ENCODE results near the gene SKOR1.

Gene SKOR1

GRCh38 chr15:67819636-67820035 lies 5.7 kb upstream of the SKOR1 start:
- FAIRE-seq = no peak

- no peak for FAIRE-seq
These were observed 5.0 kb upstream of the SKOR1 start for GRCh38 chr15:67820122-67820991.

- no peak for FAIRE-seq
These were observed 4.1 kb upstream of the SKOR1 start for GRCh38 chr15:67820992-67821783.

GRCh38 chr15:67821784-67822440 lies 3.4 kb upstream of the SKOR1 start:
- no peak for FAIRE-seq

GRCh38 chr15:67822537-67823313 lies 2.6 kb upstream of the SKOR1 start:
- FAIRE-seq = no peak

GRCh38 chr15:67823314-67824196 lies 1.8 kb upstream of the SKOR1 start:
- no peak for FAIRE-seq

- no peak for FAIRE-seq
These were observed 926 bp upstream of the SKOR1 start for GRCh38 chr15:67824197-67824968.

- no peak for FAIRE-seq
These were observed 790 bp downstream of the SKOR1 start for GRCh38 chr15:67825881-67826716.

GRCh38 chr15:67826717-67827561 lies 1.6 kb downstream of the SKOR1 start:
- no peak for FAIRE-seq

GRCh38 chr15:67827562-67828277 lies 2.4 kb downstream of the SKOR1 start:
- FAIRE-seq = no peak

- no peak for FAIRE-seq
These were observed 3.1 kb downstream of the SKOR1 start for GRCh38 chr15:67828278-67828968.

GRCh38 chr15:67828969-67829646 lies 3.8 kb downstream of the SKOR1 start:
- no peak for FAIRE-seq

- no peak for FAIRE-seq
These were observed 4.6 kb downstream of the SKOR1 start for GRCh38 chr15:67829647-67830504.

- no peak for FAIRE-seq
These were observed 6.1 kb downstream of the SKOR1 start for GRCh38 chr15:67831363-67831762.

- FAIRE-seq = no peak
These were observed 6.8 kb downstream of the SKOR1 start for GRCh38 chr15:67832031-67832551.
